H1 (cell line): ENCODE results near the gene OCIAD1. TPM values are rescaled to one million over a fixed set of nuclear protein-coding genes. Genes with fewer than 3 reads are reported as not detected.

Experiments used
- BCL11A ChIP-seq, 2 experiments: IDR thresholded peaks; one replicate each; pipeline ENCODE4 v1.6.1; 2011; ENCODE audit warnings: low read depth in 2 of 2, low read length in 2 of 2, mild to moderate bottlenecking in 2 of 2
- CHD7 ChIP-seq: fragments of 300-600 bp; sonication (generic); IDR thresholded peaks from 2 replicates; pipeline ENCODE4 v1.7.1; 2012; ENCODE audit warnings: low read length, moderate library complexity, mild to moderate bottlenecking, inconsistent platforms; ENCODE audit not compliant: insufficient replicate concordance
- CTBP2 ChIP-seq: IDR thresholded peaks from 2 replicates; pipeline ENCODE4 v1.7.0; 2011; ENCODE audit warnings: borderline replicate concordance, mild to moderate bottlenecking, moderate library complexity, mixed read lengths, low read length; ENCODE audit not compliant: insufficient read depth, insufficient read length
- GTF2F1 ChIP-seq: IDR thresholded peaks from 2 replicates; pipeline ENCODE4 v1.6.1; 2012; ENCODE audit warnings: low read depth, low read length, improper control_type of control experiment, borderline replicate concordance
- HDAC6 ChIP-seq: IDR thresholded peaks from one replicate; pipeline ENCODE4 v1.7.1; 2012; ENCODE audit warnings: low read depth, mild to moderate bottlenecking, inconsistent platforms, low read length, moderate library complexity
- KDM4A ChIP-seq: IDR thresholded peaks from one replicate; pipeline ENCODE4 v1.7.1; 2012; ENCODE audit warnings: low read depth, mild to moderate bottlenecking, moderate library complexity, low read length, inconsistent platforms; ENCODE audit not compliant: severe bottlenecking
- NANOG ChIP-seq: IDR thresholded peaks from 2 replicates; pipeline ENCODE4 v1.6.1; 2011; ENCODE audit warnings: low read length, low read depth, mild to moderate bottlenecking, inconsistent platforms; ENCODE audit not compliant: insufficient read depth, poor library complexity, severe bottlenecking
- polyA plus RNA-seq, 7 experiments: library from polyadenylated mRNA; depleted of rRNA in 3 of 7; stranded (reverse) in 5 of 7; unstranded in 2 of 7; fragments of >200 nt in 5 of 7; fragments of 200-250 nt in 2 of 7; gene quantifications; 1 replicate in 5 of 7; 2 replicates in 1 of 7; 4 replicates in 1 of 7; pipeline versions ENCODE4 v1.2.1 to v1.2.3, GENCODE V29; 2011 to 2013; ENCODE audit warnings: missing spikeins in 2 of 7, mixed read lengths in 2 of 7
- total RNA-seq: library from RNA; stranded (reverse); fragmentation: NEBNext Ultra II Directional; extraction: Animal tissue kit (Norgen Biotek cat#: 25700); gene quantifications from 2 replicates; pipeline ENCODE4 v1.2.1, GENCODE V29; 2021

OCIAD1 gene
- total and polyA plus RNA-seq, 2 of the 8 experiments (the other 6 are each of a cell fraction or from before 2014, with no cell fraction given), result 79.9 to 163 TPM

- no peak for TF ChIP-seq CHD7
- TF ChIP-seq KDM4A, result no peak
- no peak for TF ChIP-seq CTBP2
- no peak for TF ChIP-seq HDAC6
- no peak for TF ChIP-seq GTF2F1
- no peak for TF ChIP-seq NANOG
- no peak for TF ChIP-seq BCL11A (IDR thresholded peaks at IDR 0.05; ENCODE audit: low read depth in 2 of 2, low read length in 2 of 2)
Measured at GRCh38 chr4:48854982-48855381, 24.1 kb downstream of the OCIAD1 start (continued).
